Neural cell (in vitro differentiated cells): ENCODE results near the gene FAM209A.

Source experiments
- CTCF ChIP-seq: fragments of 450-650 bp; IDR thresholded peaks from 2 replicates; pipeline ENCODE4 v1.5.1; 2014; ENCODE audit warnings: antibody characterized with exemption, mild to moderate bottlenecking, moderate library complexity; ENCODE audit not compliant: poor library complexity, severe bottlenecking
- TAF1 ChIP-seq: IDR thresholded peaks from 2 replicates; pipeline ENCODE4 v1.6.1; 2012; ENCODE audit warnings: low read depth

- TF ChIP-seq CTCF (no peak), TAF1 (no peak)
Observed at GRCh38 chr20:56566621-56567020, 42.1 kb downstream of the FAM209A start.
